ENCODE results near the gene GRIK4. TPM values are rescaled to one million over a fixed set of nuclear protein-coding genes. Genes with fewer than 3 reads are reported as not detected.

The GRIK4 gene
- total and polyA plus RNA-seq, 4 donors, result 0.05 to 0.25 (median 0.06) TPM; not detected in 1

DNA sequence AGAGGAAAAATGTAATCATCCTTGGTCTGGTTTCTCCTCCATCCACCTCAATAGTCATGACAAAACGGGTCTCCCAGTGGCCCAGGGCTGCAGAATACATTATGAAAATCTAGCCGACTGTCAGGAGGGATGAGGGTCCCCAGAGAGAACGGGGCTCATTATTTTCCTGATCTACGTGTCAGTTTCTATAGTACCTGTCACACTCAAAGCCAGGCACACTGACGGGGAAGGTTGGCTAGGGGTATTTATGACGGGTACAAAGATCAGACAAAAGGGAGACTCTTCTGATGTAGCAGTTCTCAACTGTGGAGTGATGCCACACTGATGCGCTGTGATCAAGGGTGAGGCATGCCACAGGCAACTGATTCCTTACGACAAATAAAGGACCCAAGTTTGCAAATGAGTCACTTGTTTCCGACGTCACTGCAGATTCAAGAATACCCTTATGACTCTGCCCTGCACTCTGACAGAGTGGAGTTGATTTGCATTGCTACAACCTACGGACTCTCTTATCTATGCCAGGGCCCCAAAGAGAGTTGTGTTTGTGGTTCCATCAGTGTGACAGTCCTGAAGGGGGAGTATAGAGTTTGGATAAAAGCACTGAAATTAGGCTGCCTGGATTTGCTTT, 324.2 kb downstream of the GRIK4 start:
- Histone ChIP-seq H3K36me3 (ENCODE audit: control insufficient read depth in 4 of 4, insufficient read depth in 3 of 4, low read depth in 1 of 4, low read length in 3 of 4) (no peaks in the 10 kb centered on the region), H3K4me3 (ENCODE audit: low read depth in 1 of 3, low read length in 3 of 3) (no peak overlapping the region), H3K9ac (ENCODE audit: low read depth in 1 of 2, low read length in 2 of 2) (no peak overlapping the region), H3K27me3 (ENCODE audit: control insufficient read depth in 4 of 4, insufficient read depth in 4 of 4, low read length in 3 of 4) (no peaks in the 10 kb centered on the region), H3K27ac (ENCODE audit: low read depth in 1 of 2, low read length in 2 of 2) (no peak overlapping the region), H3K9me3 (ENCODE audit: control insufficient read depth in 4 of 4, low read length in 3 of 4) (no peaks in the 10 kb centered on the region), H3K4me1 (ENCODE audit: control insufficient read depth in 4 of 4, insufficient read depth in 4 of 4, low read length in 3 of 4) (no peaks in the 10 kb centered on the region)
- TF ChIP-seq EGR1 (IDR thresholded peaks at IDR 0.05; ENCODE audit: low read depth in 2 of 2) (no peak), JUND (IDR thresholded peaks at IDR 0.05) (no peak), RXRA (IDR thresholded peaks at IDR 0.05) (no peak), HNF4A (conservative IDR thresholded peaks at IDR 0.05) (no peak), SP1 (IDR thresholded peaks at IDR 0.05) (no peak), FOXA2 (IDR thresholded peaks at IDR 0.05) (no peak), RAD21 (IDR thresholded peaks at IDR 0.05) (no peak), HNF4G (IDR thresholded peaks at IDR 0.05) (no peak), FOXA1 (IDR thresholded peaks at IDR 0.05) (no peak), TAF1 (conservative IDR thresholded peaks at IDR 0.05) (no peak), GABPA (IDR thresholded peaks at IDR 0.05 in 1 of 2, conservative IDR thresholded peaks at IDR 0.05 in 1 of 2) (no peak)
- TF ChIP-seq, protein P1, sequence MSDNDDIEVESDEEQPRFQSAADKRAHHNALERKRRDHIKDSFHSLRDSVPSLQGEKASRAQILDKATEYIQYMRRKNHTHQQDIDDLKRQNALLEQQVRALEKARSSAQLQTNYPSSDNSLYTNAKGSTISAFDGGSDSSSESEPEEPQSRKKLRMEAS (IDR thresholded peaks at IDR 0.05), result no peak
- TF ChIP-seq, protein P2, sequence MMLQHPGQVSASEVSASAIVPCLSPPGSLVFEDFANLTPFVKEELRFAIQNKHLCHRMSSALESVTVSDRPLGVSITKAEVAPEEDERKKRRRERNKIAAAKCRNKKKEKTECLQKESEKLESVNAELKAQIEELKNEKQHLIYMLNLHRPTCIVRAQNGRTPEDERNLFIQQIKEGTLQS (IDR thresholded peaks at IDR 0.05), result no peak
- TF ChIP-seq, protein P3, sequence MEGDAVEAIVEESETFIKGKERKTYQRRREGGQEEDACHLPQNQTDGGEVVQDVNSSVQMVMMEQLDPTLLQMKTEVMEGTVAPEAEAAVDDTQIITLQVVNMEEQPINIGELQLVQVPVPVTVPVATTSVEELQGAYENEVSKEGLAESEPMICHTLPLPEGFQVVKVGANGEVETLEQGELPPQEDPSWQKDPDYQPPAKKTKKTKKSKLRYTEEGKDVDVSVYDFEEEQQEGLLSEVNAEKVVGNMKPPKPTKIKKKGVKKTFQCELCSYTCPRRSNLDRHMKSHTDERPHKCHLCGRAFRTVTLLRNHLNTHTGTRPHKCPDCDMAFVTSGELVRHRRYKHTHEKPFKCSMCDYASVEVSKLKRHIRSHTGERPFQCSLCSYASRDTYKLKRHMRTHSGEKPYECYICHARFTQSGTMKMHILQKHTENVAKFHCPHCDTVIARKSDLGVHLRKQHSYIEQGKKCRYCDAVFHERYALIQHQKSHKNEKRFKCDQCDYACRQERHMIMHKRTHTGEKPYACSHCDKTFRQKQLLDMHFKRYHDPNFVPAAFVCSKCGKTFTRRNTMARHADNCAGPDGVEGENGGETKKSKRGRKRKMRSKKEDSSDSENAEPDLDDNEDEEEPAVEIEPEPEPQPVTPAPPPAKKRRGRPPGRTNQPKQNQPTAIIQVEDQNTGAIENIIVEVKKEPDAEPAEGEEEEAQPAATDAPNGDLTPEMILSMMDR (IDR thresholded peaks at IDR 0.05; ENCODE audit: low read depth, low read length, missing input control), result no peak
- TF ChIP-seq, protein P4, sequence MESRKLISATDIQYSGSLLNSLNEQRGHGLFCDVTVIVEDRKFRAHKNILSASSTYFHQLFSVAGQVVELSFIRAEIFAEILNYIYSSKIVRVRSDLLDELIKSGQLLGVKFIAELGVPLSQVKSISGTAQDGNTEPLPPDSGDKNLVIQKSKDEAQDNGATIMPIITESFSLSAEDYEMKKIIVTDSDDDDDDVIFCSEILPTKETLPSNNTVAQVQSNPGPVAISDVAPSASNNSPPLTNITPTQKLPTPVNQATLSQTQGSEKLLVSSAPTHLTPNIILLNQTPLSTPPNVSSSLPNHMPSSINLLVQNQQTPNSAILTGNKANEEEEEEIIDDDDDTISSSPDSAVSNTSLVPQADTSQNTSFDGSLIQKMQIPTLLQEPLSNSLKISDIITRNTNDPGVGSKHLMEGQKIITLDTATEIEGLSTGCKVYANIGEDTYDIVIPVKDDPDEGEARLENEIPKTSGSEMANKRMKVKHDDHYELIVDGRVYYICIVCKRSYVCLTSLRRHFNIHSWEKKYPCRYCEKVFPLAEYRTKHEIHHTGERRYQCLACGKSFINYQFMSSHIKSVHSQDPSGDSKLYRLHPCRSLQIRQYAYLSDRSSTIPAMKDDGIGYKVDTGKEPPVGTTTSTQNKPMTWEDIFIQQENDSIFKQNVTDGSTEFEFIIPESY (IDR thresholded peaks at IDR 0.05), result no peak
- no peak for DNase-seq (ENCODE audit: low spot score)
- 82% methylated on average over 11 of the region's 11 CpGs for WGBS

DNA sequence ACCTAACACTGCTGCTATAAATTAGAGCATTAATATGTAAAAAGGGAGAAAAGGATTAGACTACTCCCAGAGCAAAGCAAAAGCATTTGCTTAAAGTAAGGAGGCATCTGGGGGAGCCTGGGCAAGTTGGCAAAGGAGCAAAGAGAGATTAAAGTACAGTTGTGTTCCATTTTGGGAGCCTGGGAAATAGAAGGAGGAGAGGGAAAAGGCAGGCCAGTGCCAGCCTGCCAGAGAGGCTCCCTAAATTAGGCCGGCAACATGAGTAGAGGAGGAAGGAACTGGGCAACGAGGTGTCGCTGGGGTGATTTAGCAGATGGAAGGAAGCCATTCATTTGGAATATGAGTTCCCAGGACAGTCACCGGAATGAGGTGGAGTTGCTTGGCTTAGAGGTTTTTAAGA, 326.1 kb downstream of the GRIK4 start:
- Histone ChIP-seq H3K4me3 (ENCODE audit: low read depth in 1 of 3, low read length in 3 of 3) (no peak overlapping the region), H3K36me3 (ENCODE audit: control insufficient read depth in 4 of 4, insufficient read depth in 3 of 4, low read depth in 1 of 4, low read length in 3 of 4) (no peaks in the 10 kb centered on the region), H3K4me1 (ENCODE audit: control insufficient read depth in 4 of 4, insufficient read depth in 4 of 4, low read length in 3 of 4) (no peaks in the 10 kb centered on the region), H3K27me3 (ENCODE audit: control insufficient read depth in 4 of 4, insufficient read depth in 4 of 4, low read length in 3 of 4) (no peaks in the 10 kb centered on the region), H3K9ac (ENCODE audit: low read depth in 1 of 2, low read length in 2 of 2) (no peak overlapping the region), H3K27ac (ENCODE audit: low read depth in 1 of 2, low read length in 2 of 2) (no peak overlapping the region), H3K9me3 (ENCODE audit: control insufficient read depth in 4 of 4, low read length in 3 of 4) (no peaks in the 10 kb centered on the region)
- TF ChIP-seq, protein P5, sequence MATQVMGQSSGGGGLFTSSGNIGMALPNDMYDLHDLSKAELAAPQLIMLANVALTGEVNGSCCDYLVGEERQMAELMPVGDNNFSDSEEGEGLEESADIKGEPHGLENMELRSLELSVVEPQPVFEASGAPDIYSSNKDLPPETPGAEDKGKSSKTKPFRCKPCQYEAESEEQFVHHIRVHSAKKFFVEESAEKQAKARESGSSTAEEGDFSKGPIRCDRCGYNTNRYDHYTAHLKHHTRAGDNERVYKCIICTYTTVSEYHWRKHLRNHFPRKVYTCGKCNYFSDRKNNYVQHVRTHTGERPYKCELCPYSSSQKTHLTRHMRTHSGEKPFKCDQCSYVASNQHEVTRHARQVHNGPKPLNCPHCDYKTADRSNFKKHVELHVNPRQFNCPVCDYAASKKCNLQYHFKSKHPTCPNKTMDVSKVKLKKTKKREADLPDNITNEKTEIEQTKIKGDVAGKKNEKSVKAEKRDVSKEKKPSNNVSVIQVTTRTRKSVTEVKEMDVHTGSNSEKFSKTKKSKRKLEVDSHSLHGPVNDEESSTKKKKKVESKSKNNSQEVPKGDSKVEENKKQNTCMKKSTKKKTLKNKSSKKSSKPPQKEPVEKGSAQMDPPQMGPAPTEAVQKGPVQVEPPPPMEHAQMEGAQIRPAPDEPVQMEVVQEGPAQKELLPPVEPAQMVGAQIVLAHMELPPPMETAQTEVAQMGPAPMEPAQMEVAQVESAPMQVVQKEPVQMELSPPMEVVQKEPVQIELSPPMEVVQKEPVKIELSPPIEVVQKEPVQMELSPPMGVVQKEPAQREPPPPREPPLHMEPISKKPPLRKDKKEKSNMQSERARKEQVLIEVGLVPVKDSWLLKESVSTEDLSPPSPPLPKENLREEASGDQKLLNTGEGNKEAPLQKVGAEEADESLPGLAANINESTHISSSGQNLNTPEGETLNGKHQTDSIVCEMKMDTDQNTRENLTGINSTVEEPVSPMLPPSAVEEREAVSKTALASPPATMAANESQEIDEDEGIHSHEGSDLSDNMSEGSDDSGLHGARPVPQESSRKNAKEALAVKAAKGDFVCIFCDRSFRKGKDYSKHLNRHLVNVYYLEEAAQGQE (IDR thresholded peaks at IDR 0.05), result no peak
- no peak for TF ChIP-seq JUND (IDR thresholded peaks at IDR 0.05)
- TF ChIP-seq FOXA1 (IDR thresholded peaks at IDR 0.05), result no peak
- TF ChIP-seq RXRA (IDR thresholded peaks at IDR 0.05), result no peak
- no peak for TF ChIP-seq NR2F2 (IDR thresholded peaks at IDR 0.05)
- TF ChIP-seq FOXA2 (IDR thresholded peaks at IDR 0.05), result no peak
- no peak for TF ChIP-seq HNF4G (IDR thresholded peaks at IDR 0.05)
- TF ChIP-seq SP1 (IDR thresholded peaks at IDR 0.05), result no peak
- no peak for TF ChIP-seq YY1 (IDR thresholded peaks at IDR 0.05)
- TF ChIP-seq, protein P2 (IDR thresholded peaks at IDR 0.05), result no peak
- TF ChIP-seq, protein P3 (IDR thresholded peaks at IDR 0.05; ENCODE audit: low read depth, low read length, missing input control), result no peak
- TF ChIP-seq GABPA (IDR thresholded peaks at IDR 0.05 in 1 of 2, conservative IDR thresholded peaks at IDR 0.05 in 1 of 2), result no peak
- no peak for DNase-seq (ENCODE audit: low spot score)
- 85% methylated on average over 4 of the region's 4 CpGs for WGBS

Data from liver (tissue), 9 donors.